Skeletal muscle tissue (tissue), 2 donors: ENCODE measurements around the gene HEXIM1. TPM values are rescaled to one million over a fixed set of nuclear protein-coding genes. Genes with fewer than 3 reads are reported as not detected.

Source experiments
- small RNA-seq: library from RNA; depleted of rRNA; stranded (forward); fragments of <200 nt; gene quantifications from one replicate; pipeline ENCODE3, GENCODE V24; 2014
- total RNA-seq: library from RNA; depleted of rRNA; stranded (reverse); fragments of >200 nt; gene quantifications from one replicate; pipeline ENCODE4 v1.2.3, GENCODE V29; 2014

Gene HEXIM1
- total RNA-seq, 1 donor from 2014 or later = 14.6 TPM

Small RNA genes within 50 kb of the gene (small RNA-seq; reads per million reads assigned to genes)
- gene MIR6784 = 0.07 reads per million

Other genes starting within 250 kb of the HEXIM1 start
- gene EFTUD2, start 249.0 kb upstream of the HEXIM1 start, total RNA-seq = 79.3 TPM
- 2.1 TPM for gene GFAP, start 233.0 kb upstream of the HEXIM1 start, total RNA-seq
- 1.0 TPM for gene KIF18B, start 200.7 kb upstream of the HEXIM1 start, total RNA-seq
- gene C1QL1, start 180.2 kb upstream of the HEXIM1 start, total RNA-seq = 1.0 TPM
- gene DCAKD, start 96.8 kb upstream of the HEXIM1 start, total RNA-seq = 20.9 TPM
- 35.5 TPM for gene NMT1, start 87.2 kb upstream of the HEXIM1 start, total RNA-seq
- gene PLCD3, start 16.0 kb upstream of the HEXIM1 start, total RNA-seq = 12.0 TPM
- gene ACBD4, start 12.8 kb upstream of the HEXIM1 start, total RNA-seq = 3.1 TPM
- gene HEXIM2, start 13.4 kb downstream of the HEXIM1 start, total RNA-seq = 10.4 TPM
- gene FMNL1, start 73.4 kb downstream of the HEXIM1 start, total RNA-seq = 3.1 TPM
- not detected for gene SPATA32, start 113.6 kb downstream of the HEXIM1 start, total RNA-seq
- gene MAP3K14, start 168.5 kb downstream of the HEXIM1 start, total RNA-seq = 1.6 TPM